GM19468 (cell line): Measurements from ENCODE around the gene PRR27.
"Not testable (repeated sequence)": the region's sequence is repeated elsewhere in the genome, so short reads cannot be mapped to it uniquely, and the experiment has no call there.

Source experiments
- ATAC-seq: cut with Tn5 transposase; IDR thresholded peaks from one replicate; pipeline ENCODE4 v1.9.1; 2021; ENCODE audit warnings: mild to moderate bottlenecking, moderate library complexity, moderate number of reproducible peaks; ENCODE audit not compliant: unreplicated experiment; ENCODE audit errors: extremely low read depth

The PRR27 gene

GRCh38 chr4:70196857-70197256 lies 42.8 kb downstream of the PRR27 start:
- no peak for ATAC-seq

GRCh38 chr4:70197842-70198241 lies 43.8 kb downstream of the PRR27 start:
- no peak for ATAC-seq

DNA sequence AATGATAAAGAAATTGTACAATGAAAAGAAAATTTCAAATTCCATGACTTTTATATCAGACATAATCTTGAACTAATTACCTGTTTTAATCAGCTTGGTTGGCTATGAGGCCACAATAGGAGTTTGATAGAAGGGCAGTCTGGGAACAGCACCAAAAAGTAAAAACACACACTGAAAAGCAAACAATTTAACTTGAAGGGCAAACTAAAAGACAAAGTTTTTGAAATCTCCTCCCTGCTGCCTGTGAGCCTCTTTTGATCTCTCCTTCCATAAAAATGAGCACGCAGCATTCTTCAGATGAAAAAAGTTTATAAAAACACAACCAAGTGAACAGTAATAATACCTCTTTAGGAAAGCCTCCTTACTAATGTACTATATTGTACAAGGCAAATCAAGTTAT lies 49.6 kb downstream of the PRR27 start:
- no peak for ATAC-seq

DNA sequence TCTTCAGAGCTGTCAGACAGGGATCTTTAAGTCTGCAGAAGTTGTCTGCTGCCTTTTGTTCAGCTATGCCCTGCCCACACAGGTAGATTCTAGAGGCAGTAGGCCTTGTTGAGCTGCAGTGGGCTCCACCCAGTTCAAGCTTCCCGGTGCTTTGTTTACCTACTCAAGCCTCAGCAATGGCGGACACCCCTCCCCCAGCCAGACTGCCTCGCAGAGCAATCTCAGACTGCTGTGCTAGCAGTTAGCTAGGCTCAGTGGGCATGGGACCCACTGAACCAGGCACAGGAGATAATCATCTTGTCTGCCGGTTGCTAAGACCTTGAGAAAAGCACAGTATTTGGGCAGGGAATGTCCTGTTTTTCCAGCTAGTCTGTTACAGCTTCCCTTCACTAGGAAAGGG lies 58.7 kb downstream of the PRR27 start:
- not testable (repeated sequence) for ATAC-seq
